Neural cell (in vitro differentiated cells): Measurements from ENCODE around the gene VEZF1.

Source experiments
- EP300 ChIP-seq: fragments of 450-650 bp; conservative IDR thresholded peaks from 2 replicates; pipeline ENCODE4 v1.6.1; 2014; ENCODE audit warnings: antibody characterized with exemption, mild to moderate bottlenecking, moderate library complexity; ENCODE audit not compliant: poor library complexity, severe bottlenecking
- EZH2 ChIP-seq: fragments of 200-600, 300-800 bp; shearing (Covaris generic), sonication (generic); IDR thresholded peaks from 2 replicates; pipeline ENCODE4 v1.6.1; 2014; ENCODE audit warnings: antibody characterized with exemption, low read length, borderline replicate concordance, mild to moderate bottlenecking; ENCODE audit not compliant: insufficient read depth, poor library complexity, severe bottlenecking
- POLR2AphosphoS5 ChIP-seq: IDR thresholded peaks from 2 replicates; pipeline ENCODE4 v1.6.1; 2012
- RAD21 ChIP-seq: fragments of 450-650 bp; conservative IDR thresholded peaks from 2 replicates; pipeline ENCODE4 v1.6.1; 2014; ENCODE audit warnings: antibody characterized with exemption, mild to moderate bottlenecking, moderate library complexity
- TF ChIP-seq, protein P1 (sequence below): fragments of 450-650 bp; IDR thresholded peaks from 2 replicates; pipeline ENCODE4 v1.5.1; 2014; ENCODE audit warnings: antibody characterized with exemption, mild to moderate bottlenecking, moderate library complexity; ENCODE audit not compliant: poor library complexity, severe bottlenecking

DNA sequence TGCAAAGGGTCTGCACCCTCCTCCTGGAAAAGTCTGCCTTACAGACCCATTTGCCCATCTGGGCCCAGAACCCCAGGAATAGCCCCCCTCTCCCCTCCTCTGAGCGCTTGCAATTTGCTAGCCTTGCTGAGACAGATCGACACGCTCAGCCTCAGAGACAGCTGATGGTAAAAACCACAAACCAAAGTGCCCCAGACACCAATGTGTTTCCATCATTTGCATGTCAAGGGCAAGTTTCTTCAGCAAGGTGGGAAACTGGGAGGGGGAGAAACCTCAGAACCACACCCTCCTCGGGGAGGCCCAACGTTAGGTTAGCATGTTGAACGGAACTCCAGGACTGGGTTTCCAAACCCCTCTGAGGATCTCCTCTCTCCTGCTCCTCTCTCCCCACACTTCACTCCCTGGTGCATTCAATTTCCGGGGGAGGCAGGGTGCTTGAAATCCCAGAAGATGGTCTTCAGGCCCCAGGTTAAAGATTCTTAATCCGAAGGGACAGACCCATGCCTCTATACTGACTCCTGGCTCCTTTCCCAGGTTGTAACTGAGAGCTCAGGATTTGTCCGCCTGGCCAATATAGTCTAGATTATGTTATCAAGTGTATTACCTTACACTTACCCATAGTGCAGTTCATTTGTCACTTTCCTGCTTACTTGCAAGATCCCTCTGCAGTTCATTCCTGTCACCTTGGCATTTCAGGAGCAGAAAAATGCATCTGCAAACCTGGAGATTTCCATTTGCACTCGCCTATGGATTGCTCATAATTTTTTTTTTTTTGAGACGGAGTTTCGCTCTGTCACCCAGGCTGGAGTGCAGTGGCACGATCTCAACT, 31.5 kb downstream of the VEZF1 start:
- TF ChIP-seq, protein P1, sequence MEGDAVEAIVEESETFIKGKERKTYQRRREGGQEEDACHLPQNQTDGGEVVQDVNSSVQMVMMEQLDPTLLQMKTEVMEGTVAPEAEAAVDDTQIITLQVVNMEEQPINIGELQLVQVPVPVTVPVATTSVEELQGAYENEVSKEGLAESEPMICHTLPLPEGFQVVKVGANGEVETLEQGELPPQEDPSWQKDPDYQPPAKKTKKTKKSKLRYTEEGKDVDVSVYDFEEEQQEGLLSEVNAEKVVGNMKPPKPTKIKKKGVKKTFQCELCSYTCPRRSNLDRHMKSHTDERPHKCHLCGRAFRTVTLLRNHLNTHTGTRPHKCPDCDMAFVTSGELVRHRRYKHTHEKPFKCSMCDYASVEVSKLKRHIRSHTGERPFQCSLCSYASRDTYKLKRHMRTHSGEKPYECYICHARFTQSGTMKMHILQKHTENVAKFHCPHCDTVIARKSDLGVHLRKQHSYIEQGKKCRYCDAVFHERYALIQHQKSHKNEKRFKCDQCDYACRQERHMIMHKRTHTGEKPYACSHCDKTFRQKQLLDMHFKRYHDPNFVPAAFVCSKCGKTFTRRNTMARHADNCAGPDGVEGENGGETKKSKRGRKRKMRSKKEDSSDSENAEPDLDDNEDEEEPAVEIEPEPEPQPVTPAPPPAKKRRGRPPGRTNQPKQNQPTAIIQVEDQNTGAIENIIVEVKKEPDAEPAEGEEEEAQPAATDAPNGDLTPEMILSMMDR: no peak
- TF ChIP-seq EZH2 (no peak), EP300 (no peak), RAD21 (no peak), POLR2AphosphoS5 (no peak)
